HEK293 (cell line): ENCODE results near the gene RPS6KB2.

ENCODE experiments used
- CTCF ChIA-PET: fragments of 350-600 bp; formaldehyde crosslinking; extraction: SDS; loops from one replicate; lab custom pipeline; 2021; ENCODE audit warnings: antibody characterized with exemption; lab: Yijun Ruan, JAX
- POLR2A ChIA-PET: fragments of 300-600 bp; formaldehyde crosslinking; extraction: SDS; loops from one replicate; lab custom pipeline; 2020; ENCODE audit warnings: antibody characterized with exemption, inconsistent platforms; lab: Yijun Ruan, JAX
- H3K27ac ChIP-seq: fragments of 200-500 bp; sonication (Bioruptor generic); 2 replicates; pipeline ENCODE4 v1.5.1; 2014; ENCODE audit warnings: low read depth, low read length, control low read depth, inconsistent platforms; ENCODE audit errors: extremely low read depth
- H3K36me3 ChIP-seq, 2 experiments: fragments of 200-500 bp in 1 of 2; sonication (Bioruptor generic) in 1 of 2; 1 replicate in 1 of 2; 2 replicates in 1 of 2; pipeline ENCODE4 v1.5.1; 2014 to 2017; ENCODE audit warnings: inconsistent platforms in 2 of 2, low read length in 2 of 2; ENCODE audit not compliant: control insufficient read depth in 2 of 2, insufficient read depth in 1 of 2
- H3K4me1 ChIP-seq: fragments of 200-500 bp; sonication (Bioruptor generic); 2 replicates; pipeline ENCODE4 v1.5.1; 2014; ENCODE audit warnings: mild to moderate bottlenecking, low read length, inconsistent platforms; ENCODE audit not compliant: control insufficient read depth, insufficient read depth
- H3K4me3 ChIP-seq: 2 replicates; pipeline ENCODE4 v1.5.1; 2011; ENCODE audit warnings: low read depth, mild to moderate bottlenecking, control low read depth, low read length, moderate library complexity
- H3K9me3 ChIP-seq: fragments of 200-500 bp; sonication (Bioruptor generic); 2 replicates; pipeline ENCODE4 v1.5.1; 2014; ENCODE audit warnings: low read depth, low read length, inconsistent platforms; ENCODE audit not compliant: control insufficient read depth, insufficient read depth
- BCL6B ChIP-seq: fragments of 450-650 bp; formaldehyde crosslinking; IDR thresholded peaks from 2 replicates; pipeline ENCODE4 v1.5.1; 2017; ENCODE audit warnings: missing biosample characterization, missing genetic modification characterization
- HOXD13 ChIP-seq: sonication (generic); formaldehyde crosslinking; IDR thresholded peaks from 2 replicates; pipeline ENCODE4 v1.8.0; 2022; ENCODE audit warnings: missing genetic modification reagents, borderline replicate concordance
- KLF17 ChIP-seq: fragments of 450-650 bp; formaldehyde crosslinking; IDR thresholded peaks from 2 replicates; pipeline ENCODE4 v1.5.1; 2016; ENCODE audit warnings: missing biosample characterization, missing genetic modification characterization
- MYNN ChIP-seq: fragments of 450-650 bp; formaldehyde crosslinking; IDR thresholded peaks from 2 replicates; pipeline ENCODE4 v1.5.1; 2016; ENCODE audit warnings: missing biosample characterization, missing genetic modification characterization, borderline replicate concordance
- SCRT2 ChIP-seq: fragments of 450-650 bp; formaldehyde crosslinking; IDR thresholded peaks from 2 replicates; pipeline ENCODE4 v1.5.1; 2016; ENCODE audit warnings: missing biosample characterization, missing genetic modification characterization
- ZBTB10 ChIP-seq: fragments of 450-650 bp; formaldehyde crosslinking; IDR thresholded peaks from 2 replicates; pipeline ENCODE4 v1.5.1; 2016; ENCODE audit warnings: missing biosample characterization, missing genetic modification characterization
- ZBTB49 ChIP-seq: fragments of 450-650 bp; formaldehyde crosslinking; IDR thresholded peaks from 2 replicates; pipeline ENCODE4 v1.5.1; 2016; ENCODE audit warnings: missing biosample characterization, missing genetic modification characterization, low read depth
- ZNF121 ChIP-seq: fragments of 450-650 bp; formaldehyde crosslinking; IDR thresholded peaks from 2 replicates; pipeline ENCODE4 v1.5.1; 2016; ENCODE audit warnings: missing biosample characterization, missing genetic modification characterization
- ZNF132 ChIP-seq: fragments of 450-650 bp; formaldehyde crosslinking; IDR thresholded peaks from 2 replicates; pipeline ENCODE4 v1.5.1; 2017; ENCODE audit warnings: missing biosample characterization, missing genetic modification characterization, borderline replicate concordance
- ZNF274 ChIP-seq, 2 experiments: fragments of 200-500 bp in 1 of 2; fragments of 450-650 bp in 1 of 2; sonication (Bioruptor generic) in 1 of 2; formaldehyde crosslinking in 1 of 2; IDR thresholded peaks; 2 replicates each; pipeline versions ENCODE4 v1.5.1 to v1.6.1; 2014 to 2016; ENCODE audit warnings: borderline replicate concordance in 1 of 2, inconsistent platforms in 1 of 2, low read length in 1 of 2, missing biosample characterization in 1 of 2, missing genetic modification characterization in 1 of 2
- ZNF280C ChIP-seq: fragments of 450-650 bp; formaldehyde crosslinking; IDR thresholded peaks from 2 replicates; pipeline ENCODE4 v1.5.1; 2016; ENCODE audit warnings: missing biosample characterization, missing genetic modification characterization
- ZNF302 ChIP-seq: fragments of 450-650 bp; formaldehyde crosslinking; IDR thresholded peaks from 2 replicates; pipeline ENCODE4 v1.5.1; 2016; ENCODE audit warnings: missing biosample characterization, missing genetic modification characterization, low read depth
- ZNF350 ChIP-seq: fragments of 450-650 bp; formaldehyde crosslinking; IDR thresholded peaks from 2 replicates; pipeline ENCODE4 v1.5.0; 2017; ENCODE audit warnings: missing biosample characterization, mild to moderate bottlenecking, missing genetic modification characterization
- ZNF529 ChIP-seq: fragments of 450-650 bp; formaldehyde crosslinking; IDR thresholded peaks from 2 replicates; pipeline ENCODE4 v1.5.1; 2017; ENCODE audit warnings: missing genetic modification characterization, missing biosample characterization; ENCODE audit not compliant: insufficient replicate concordance
- ZNF639 ChIP-seq: fragments of 450-650 bp; formaldehyde crosslinking; IDR thresholded peaks from 2 replicates; pipeline ENCODE4 v1.5.1; 2016; ENCODE audit warnings: missing biosample characterization, missing genetic modification characterization
- ZSCAN30 ChIP-seq: fragments of 450-650 bp; IDR thresholded peaks from 2 replicates; pipeline ENCODE4 v1.5.1; 2018; ENCODE audit warnings: missing biosample characterization, mild to moderate bottlenecking, missing genetic modification characterization, moderate library complexity

Gene RPS6KB2

GRCh38 chr11:67448220-67448609 is 19.9 kb downstream of the RPS6KB2 start (continued):
- TF ChIP-seq BCL6B (tag by site-specific recombination), result no peak
- no peak for TF ChIP-seq ZSCAN30 (tag by site-specific recombination)
- TF ChIP-seq ZNF529 (tag by site-specific recombination), result no peak
- TF ChIP-seq ZNF121, result no peak

- Histone ChIP-seq H3K27ac (no peak overlapping the region), H3K4me3 (no peak overlapping the region), H3K9me3 (no peaks in the 10 kb centered on the region)
- TF ChIP-seq ZBTB49 (tag by site-specific recombination) (no peak), ZNF350 (tag by site-specific recombination) (no peak), HOXD13 (CRISPR knock-in tag) (no peak), MYNN (tag by site-specific recombination) (no peak), ZNF274 (IDR thresholded peaks at IDR 0.05; ENCODE audit: low read length) (no peak), ZNF274 (tag by site-specific recombination; IDR thresholded peaks at IDR 0.05; ENCODE audit: borderline replicate concordance) (no peak), ZNF302 (tag by site-specific recombination) (no peak), KLF17 (tag by site-specific recombination) (no peak), ZBTB10 (tag by site-specific recombination) (no peak), ZNF639 (tag by site-specific recombination) (no peak), ZNF280C (no peak), SCRT2 (tag by site-specific recombination) (no peak), ZNF132 (tag by site-specific recombination) (no peak)
- TF ChIP-seq, all 188 proteins: peak for 0
- Histone ChIP-seq H3K36me3 (no peaks in the 10 kb centered on the region), H3K4me1 (no peaks in the 10 kb centered on the region)
- ChIA-PET POLR2A (no interaction called here), CTCF (interaction anchor here (0.7 kb wide), 1 partner anchor 16 kb away, joined by 3 read pairs; no protein-coding TSS in a partner anchor)
These were observed 21.0 kb downstream of the RPS6KB2 start for GRCh38 chr11:67449116-67449844.
